ENCODE measurements around the gene EDRF1.

The EDRF1 gene

DNA sequence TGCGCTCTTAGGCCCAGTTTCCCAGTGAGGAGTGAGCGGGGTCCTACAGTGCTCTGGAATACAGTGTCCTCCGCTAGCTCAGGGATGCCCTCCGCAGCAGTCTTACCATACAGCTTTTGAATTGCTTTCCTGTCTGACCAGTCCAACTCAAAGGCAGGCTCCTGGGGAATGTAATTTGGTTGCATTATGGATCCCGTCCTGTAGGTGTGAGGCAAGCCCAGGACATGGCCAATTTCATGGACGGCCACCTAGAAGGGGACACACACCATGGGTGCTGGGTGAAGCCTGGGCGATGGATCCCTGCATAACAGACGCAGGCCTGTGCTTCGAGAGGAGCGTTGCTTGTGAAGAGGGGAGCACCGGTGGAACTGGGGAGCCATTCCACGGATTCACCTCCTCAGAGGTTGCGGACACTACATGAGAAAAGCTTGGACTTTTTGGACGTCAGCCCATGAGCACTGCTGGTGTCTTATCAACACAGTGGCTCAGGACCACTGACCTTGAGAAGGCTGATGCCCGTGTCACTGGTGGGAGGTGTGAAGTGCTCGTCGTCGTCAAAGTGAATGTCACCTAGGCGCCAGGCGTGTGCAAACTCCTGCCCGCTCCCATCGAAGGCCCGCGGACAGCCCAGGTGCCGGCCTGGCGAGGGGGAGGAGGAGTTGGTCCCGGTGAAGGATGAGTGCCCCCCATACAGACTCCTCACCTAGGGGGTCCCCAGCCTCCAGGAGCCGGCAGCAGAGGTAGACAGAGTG lies 52.8 kb downstream of the EDRF1 start:
- Histone ChIP-seq H3K4me3 (ENCODE audit: low read depth, low read length) (no peak overlapping the region), H3K27me3 (replicated peaks) (no peaks in the 10 kb centered on the region), H3K27ac (no peak overlapping the region), H3K36me3 (replicated peaks) (no peaks in the 10 kb centered on the region)
- TF ChIP-seq CTCF (IDR thresholded peaks at IDR 0.05; ENCODE audit: low read depth, low read length, missing control alignments) = no peak
- in situ Hi-C loops (cut with HindIII; ENCODE audit: low pct_ligation_motif_present, low sequenced_read_pairs) = no loop called here
- DNase-seq = no peak

DNA sequence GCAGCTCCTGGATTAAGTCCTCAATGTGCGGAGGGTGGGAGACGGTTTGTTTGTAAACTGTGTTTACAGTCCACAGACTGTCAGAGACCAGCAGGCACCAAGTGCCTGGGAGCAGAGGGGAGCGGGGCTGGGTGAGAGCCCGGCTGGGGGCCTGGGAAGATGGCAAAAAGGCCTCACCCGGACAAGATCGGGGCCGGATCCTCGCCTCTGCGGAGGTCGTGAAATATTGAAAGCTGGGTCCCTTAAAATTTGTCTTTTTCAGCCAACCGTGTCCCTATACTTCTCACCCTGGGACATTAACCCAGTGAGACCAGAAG lies 53.3 kb downstream of the EDRF1 start:
- Histone ChIP-seq H3K27ac (no peak overlapping the region), H3K36me3 (replicated peaks) (no peaks in the 10 kb centered on the region), H3K4me3 (ENCODE audit: low read depth, low read length) (no peak overlapping the region), H3K27me3 (replicated peaks) (no peaks in the 10 kb centered on the region)
- in situ Hi-C loops (cut with HindIII; ENCODE audit: low pct_ligation_motif_present, low sequenced_read_pairs) = no loop called here
- DNase-seq = no peak
- no peak for TF ChIP-seq CTCF (IDR thresholded peaks at IDR 0.05; ENCODE audit: low read depth, low read length, missing control alignments)

- no peak for DNase-seq
- in situ Hi-C loops (cut with HindIII; ENCODE audit: low pct_ligation_motif_present, low sequenced_read_pairs) = no loop called here
- TF ChIP-seq CTCF (IDR thresholded peaks at IDR 0.05; ENCODE audit: low read depth, low read length, missing control alignments) = no peak
- Histone ChIP-seq H3K36me3 (replicated peaks) (no peaks in the 10 kb centered on the region), H3K27ac (no peak overlapping the region), H3K27me3 (replicated peaks) (no peaks in the 10 kb centered on the region), H3K4me3 (ENCODE audit: low read depth, low read length) (no peak overlapping the region)
Observed at GRCh38 chr10:125773687-125774543, 54.4 kb downstream of the EDRF1 start.

- Histone ChIP-seq H3K4me3 (ENCODE audit: low read depth, low read length) (no peak overlapping the region), H3K27ac (no peak overlapping the region), H3K36me3 (replicated peaks) (no peaks in the 10 kb centered on the region), H3K27me3 (replicated peaks) (no peaks in the 10 kb centered on the region)
- TF ChIP-seq CTCF (IDR thresholded peaks at IDR 0.05; ENCODE audit: low read depth, low read length, missing control alignments) = no peak
- no peak for DNase-seq
- in situ Hi-C loops (cut with HindIII; ENCODE audit: low pct_ligation_motif_present, low sequenced_read_pairs) = no loop called here
Observed at GRCh38 chr10:125774581-125775191, 55.2 kb downstream of the EDRF1 start.

DNA sequence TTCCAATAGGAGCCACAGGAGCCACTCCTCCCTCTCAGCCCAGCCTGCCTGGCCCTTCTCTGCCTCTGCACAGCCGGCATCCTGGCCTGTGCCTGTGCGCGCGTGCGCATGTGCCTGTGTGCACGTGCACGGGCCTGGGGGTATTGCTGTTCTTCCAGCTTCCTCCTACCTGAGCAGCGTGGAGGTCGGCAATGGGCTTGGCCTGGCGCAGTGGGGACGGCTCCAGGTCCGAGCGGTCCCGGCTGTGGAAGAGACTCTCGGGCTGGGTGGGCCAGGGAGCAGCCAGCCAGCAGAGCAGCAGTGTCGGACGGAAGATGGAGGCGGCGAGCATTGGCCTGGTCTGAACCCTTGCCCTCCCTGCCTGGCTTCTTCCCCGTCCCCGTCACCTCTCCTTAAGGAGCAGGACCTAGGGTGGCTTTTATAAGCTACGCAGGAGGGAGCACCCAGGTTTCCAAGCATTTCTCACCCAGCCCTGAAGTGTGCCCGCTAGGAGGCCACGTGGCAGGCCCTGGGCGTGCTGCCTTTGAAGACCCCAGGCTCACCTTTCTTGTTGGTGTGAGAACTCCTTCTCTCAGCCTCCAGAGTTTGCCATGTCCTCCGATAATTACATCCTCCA lies 56.1 kb downstream of the EDRF1 start, which contains the start of gene MMP21:
Gene MMP21, minus strand, starts transcription at position 331 of the 616 bp plus-strand sequence. Its CDS starts 0 bp downstream, at position 331.
- no peak for DNase-seq
- in situ Hi-C loops (cut with HindIII; ENCODE audit: low pct_ligation_motif_present, low sequenced_read_pairs) = no loop called here
- no peak for TF ChIP-seq CTCF (IDR thresholded peaks at IDR 0.05; ENCODE audit: low read depth, low read length, missing control alignments)
- Histone ChIP-seq H3K36me3 (replicated peaks) (no peaks in the 10 kb centered on the region), H3K27ac (no peak within 1 kb of the TSS), H3K4me3 (ENCODE audit: low read depth, low read length) (no peak within 1 kb of the TSS), H3K27me3 (replicated peaks) (no peaks in the 10 kb centered on the region)
